Neural progenitor cell (in vitro differentiated cells): ENCODE measurements around the gene PRR19.

Experiments used
- CTCF ChIP-seq: fragments of 200-600 bp; sonication (generic); IDR thresholded peaks from 2 replicates; pipeline ENCODE4 v1.5.1; 2017; ENCODE audit warnings: antibody characterized with exemption, mild to moderate bottlenecking
- EZH2 ChIP-seq: fragments of 200-600 bp; sonication (generic); IDR thresholded peaks from 2 replicates; pipeline ENCODE4 v1.6.1; 2017; ENCODE audit warnings: antibody characterized with exemption, mild to moderate bottlenecking, moderate library complexity

GRCh38 chr19:42313096-42313839 is 11.3 kb downstream of the PRR19 start, which contains the start of gene TMEM145:
- TF ChIP-seq CTCF (no peak), EZH2 (no peak)
